Activated CD4-positive, alpha-beta T cell treated with anti-CD3 and anti-CD28 coated beads for 4 hours (primary cell): ENCODE measurements around the gene TAGAP.
A peak's percentile ranks its signal among the peaks of the same experiment; 100 is the strongest.

Experiments
- DNase-seq, 2 donors: peaks; one replicate each; pipeline ENCODE4 v3.0.0-alpha.2; 2020

TAGAP gene

DNA sequence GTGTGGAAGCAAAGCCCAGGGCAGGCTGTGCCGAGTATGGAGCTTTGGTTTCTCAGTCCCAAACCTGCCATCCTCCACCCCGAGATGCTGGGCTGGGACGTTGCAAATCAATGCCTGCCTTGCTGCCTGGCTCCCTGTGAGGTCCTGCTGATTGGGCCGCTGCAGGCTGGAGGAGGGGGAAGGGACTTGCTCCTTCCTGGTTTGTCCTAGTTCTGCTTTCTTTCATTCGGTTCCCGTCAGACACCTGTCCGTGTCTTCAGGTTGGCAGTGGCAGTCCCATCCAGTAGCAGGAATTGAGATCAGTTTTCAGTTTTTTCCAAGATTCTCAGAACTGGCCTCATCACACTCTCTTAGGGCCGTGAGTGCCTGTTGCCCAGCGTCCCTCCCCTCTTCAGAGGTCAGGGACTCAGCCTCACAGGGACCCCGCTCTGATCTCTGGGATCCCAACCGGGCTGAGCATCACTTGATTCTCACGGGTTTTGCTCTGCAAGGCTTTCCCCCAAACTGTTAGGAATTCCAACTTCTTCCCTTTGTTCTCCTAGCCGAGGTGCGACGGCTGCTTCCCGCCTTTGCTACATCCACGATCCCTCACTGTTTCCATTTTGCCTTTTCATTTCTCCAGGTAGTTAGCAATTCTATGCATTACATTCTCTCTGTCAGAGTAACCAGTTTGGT is 24.2 kb upstream of the TAGAP start:
- DNase-seq = no peak

- no peak for DNase-seq
Observed at GRCh38 chr6:159067334-159067733, 22.5 kb upstream of the TAGAP start.

DNA sequence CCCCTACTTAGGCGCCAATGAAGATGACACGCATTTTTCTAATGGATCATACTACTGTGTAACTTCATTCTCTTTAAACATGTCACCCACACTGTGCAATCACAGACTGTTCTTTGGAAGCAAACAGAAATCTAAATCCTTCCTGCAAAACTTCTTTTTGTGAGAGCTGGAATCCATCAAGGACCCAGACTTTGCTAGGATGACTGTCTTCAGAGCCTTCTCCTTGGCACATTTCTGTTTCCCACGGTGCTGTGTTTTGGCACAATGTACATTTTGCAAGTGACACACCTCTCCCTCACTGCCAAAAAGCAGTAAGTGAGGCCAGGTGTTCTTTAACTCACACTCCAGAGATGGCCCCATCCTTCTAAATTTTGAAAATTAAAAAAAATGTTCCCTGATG is 21.7 kb upstream of the TAGAP start:
- no peak for DNase-seq

GRCh38 chr6:159065759-159066329 is 21.1 kb upstream of the TAGAP start:
- no peak for DNase-seq

GRCh38 chr6:159065091-159065490 is 20.3 kb upstream of the TAGAP start:
- no peak for DNase-seq

DNA sequence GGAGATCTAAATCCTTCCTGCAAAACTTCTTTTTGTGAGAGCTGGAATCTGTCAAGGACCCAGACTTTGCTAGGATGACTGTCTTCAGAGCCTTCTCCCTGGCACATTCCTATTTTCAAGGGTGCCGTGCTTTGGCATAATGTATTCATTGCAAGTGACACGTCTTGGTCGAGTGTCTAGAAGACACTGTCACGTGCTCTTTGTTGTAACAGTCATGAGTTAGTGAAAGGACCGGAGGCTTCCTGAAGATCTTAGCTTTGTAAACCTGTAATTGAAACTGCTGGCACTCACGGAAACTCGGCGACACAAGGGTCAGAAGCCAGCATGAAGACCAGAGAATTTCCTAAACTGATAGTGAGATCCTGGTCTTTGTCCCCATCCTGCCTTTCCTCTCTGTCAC is 19.7 kb upstream of the TAGAP start:
- DNase-seq = no peak

DNA sequence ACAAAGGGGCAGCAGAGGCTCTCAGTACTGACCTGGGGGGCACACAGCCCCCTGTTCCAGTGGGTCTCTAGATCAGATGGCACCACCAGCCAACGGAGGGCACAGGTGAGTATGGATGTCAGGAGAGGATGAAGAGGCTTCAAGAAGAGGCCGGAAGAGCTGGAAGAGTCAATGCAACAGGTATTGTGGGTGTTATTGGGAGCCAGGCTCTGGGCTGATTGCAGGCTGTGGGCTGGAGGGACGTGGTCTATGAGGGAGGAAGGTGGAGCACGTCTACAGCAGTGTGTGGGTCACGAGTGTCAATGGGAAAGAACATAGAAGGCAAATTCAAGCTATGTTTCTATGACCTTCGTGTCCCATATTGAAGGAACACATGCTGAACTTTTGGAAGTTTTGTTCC is 18.8 kb upstream of the TAGAP start:
- no peak for DNase-seq

- no peak for DNase-seq
Observed at GRCh38 chr6:159062976-159063375, 18.2 kb upstream of the TAGAP start.

DNA sequence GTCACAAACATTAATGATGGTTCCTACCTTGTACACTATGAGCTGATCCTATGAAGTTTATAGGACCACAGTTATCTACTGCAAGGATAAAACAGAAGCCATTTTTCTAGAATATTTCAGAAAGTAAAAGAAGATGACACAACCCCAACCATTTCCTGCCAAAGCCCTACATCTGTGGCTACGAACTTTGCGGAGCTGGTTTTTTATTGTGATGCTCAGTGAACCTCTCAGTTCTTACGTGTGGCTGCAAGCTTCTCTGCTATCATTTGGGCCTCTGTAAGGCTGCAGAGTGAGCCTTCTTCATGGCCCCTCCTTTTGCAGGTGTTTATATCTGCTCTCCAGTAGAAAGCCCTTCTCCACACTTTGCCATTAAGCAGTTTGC is 17.8 kb upstream of the TAGAP start:
- peak; percentile 46 to 59 for DNase-seq

DNA sequence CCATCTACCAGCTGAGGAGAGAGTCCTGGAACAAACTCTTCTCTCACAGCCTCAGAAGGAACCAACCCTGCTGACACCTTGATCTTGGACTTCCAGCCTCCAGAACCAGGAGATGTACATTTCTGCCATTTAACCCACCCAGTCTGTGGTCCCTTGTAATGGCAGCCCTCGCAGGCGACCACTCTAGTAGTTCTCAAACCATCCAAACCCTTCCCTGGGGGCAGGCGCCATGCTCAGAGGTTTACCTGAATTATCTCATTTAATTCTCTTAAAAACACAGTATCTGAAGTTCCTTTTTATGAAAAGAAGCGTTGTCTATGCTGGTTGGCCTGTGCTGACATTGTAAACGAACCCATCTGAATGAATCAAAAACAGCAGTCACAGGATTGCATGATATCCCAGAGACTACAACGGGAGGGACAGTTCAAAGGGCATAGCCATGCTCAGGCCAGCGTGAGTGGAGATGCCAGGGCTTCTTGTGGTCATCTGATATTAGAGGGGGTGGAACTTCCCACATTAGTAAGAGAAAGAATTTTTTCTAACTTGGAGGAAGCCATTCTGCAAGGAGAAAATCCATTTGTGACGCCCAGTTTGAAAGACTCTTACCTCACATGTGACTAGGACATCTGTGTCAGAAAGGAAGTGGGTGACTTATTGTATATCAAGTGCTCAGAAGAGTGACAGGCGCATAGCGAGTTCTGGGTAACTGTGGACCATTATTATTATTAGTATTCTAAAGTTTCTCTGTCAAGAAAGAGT is 17.2 kb upstream of the TAGAP start:
- DNase-seq = peak; percentile 26 to 46

DNA sequence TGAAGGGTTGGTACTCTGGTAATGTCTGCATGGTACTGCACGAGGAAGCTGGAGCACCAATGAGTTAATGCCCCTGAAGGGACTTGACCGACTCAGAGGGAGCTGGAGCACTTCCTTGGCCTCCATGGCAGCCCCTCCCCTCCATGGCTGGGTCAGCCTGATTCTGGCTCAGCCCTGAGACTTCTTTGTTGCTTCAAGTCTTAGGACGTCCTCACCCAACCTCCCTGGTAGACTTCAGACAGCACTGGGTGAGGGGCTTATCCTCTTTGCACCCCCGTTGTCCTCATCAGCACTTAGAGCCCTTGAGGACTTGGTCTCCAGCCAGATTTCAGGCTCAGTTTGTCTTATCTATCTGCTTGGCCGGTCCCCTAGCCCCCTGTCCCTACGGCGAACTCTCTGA is 16.4 kb upstream of the TAGAP start:
- DNase-seq = no peak

DNA sequence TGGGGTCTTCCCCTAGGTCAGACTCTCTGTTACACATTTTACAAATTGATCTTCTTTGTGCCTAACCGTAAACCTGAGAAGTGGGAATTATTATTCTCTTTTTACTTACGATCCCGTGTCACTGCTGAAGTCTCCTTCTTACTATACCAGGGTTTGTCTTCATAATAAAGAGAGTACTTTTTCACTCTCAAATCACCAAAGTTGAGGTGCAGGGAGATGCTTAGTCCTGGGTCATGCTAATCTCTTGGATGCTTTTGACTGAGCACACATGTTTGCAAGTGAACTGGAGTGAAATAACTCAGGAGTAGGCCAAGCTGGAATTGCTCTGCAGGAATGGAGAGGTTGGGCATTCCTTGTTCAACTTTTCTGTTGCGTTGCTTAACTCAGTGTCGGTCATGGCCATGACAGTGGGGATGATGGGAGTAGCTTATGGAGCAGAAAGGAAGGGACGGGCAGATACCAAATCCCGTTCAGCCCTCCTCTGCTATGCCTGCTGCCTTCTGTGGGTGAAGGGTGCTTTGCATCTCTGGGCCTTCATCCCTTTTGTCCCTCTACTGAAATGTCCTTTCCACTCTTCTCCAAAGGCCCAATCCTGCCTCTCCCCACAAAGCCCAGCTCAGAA is 15.2 kb upstream of the TAGAP start:
- DNase-seq = no peak

- no peak for DNase-seq
Observed at GRCh38 chr6:159059141-159059540, 14.3 kb upstream of the TAGAP start.

- DNase-seq = no peak
Observed at GRCh38 chr6:159056899-159057298, 12.1 kb upstream of the TAGAP start.

- no peak for DNase-seq
Observed at GRCh38 chr6:159056432-159056831, 11.6 kb upstream of the TAGAP start.

- DNase-seq = no peak
Observed at GRCh38 chr6:159056003-159056402, 11.2 kb upstream of the TAGAP start.

DNA sequence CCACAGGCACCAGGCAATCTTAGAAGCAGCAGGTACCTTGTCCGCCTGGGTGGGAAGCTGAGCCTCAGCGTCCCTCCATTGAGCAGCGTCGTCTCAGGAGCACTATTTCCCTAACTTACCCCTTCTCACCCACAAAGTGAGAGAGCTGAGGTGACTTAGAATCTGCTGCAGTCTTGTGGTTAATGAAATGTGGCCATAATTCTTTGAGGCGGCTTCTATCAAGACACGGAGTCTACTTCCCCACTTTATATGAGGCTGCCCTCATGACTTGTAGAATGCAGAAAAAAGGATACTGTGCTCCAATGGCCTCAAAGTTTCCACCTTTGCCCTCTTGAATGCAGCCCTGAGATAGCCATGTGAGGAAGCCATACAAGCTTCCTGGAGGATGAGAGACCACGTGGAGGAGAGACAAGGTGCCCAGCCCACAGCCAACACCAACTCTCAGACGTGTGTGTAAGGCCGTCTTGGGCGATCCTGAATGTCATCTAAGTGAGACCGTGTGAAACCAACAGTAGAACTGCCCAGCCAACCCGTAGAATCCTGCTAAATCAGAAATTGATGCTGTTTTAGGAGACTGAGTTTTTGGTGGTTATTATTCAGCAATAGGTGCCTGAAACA is 9.1 kb upstream of the TAGAP start:
- no peak for DNase-seq

DNA sequence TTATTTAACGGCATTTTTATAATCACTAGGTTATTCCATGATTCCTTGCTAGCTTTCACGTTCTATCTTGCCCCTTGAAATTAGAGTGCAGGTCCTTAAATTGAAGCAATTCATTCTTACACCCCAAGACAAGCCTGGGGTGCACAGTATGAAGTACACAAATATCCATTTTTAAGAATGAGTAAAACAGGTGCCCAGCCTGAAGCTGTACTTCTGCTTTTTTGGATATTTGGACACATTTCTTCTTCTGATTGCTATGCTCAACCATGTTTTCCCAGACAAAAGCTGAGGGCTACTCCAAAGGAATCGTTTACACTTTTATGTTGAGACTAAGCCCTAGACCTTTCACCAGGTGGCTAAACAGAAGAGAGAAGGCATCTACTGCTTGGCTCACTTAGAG is 7.9 kb upstream of the TAGAP start:
- no peak for DNase-seq

DNA sequence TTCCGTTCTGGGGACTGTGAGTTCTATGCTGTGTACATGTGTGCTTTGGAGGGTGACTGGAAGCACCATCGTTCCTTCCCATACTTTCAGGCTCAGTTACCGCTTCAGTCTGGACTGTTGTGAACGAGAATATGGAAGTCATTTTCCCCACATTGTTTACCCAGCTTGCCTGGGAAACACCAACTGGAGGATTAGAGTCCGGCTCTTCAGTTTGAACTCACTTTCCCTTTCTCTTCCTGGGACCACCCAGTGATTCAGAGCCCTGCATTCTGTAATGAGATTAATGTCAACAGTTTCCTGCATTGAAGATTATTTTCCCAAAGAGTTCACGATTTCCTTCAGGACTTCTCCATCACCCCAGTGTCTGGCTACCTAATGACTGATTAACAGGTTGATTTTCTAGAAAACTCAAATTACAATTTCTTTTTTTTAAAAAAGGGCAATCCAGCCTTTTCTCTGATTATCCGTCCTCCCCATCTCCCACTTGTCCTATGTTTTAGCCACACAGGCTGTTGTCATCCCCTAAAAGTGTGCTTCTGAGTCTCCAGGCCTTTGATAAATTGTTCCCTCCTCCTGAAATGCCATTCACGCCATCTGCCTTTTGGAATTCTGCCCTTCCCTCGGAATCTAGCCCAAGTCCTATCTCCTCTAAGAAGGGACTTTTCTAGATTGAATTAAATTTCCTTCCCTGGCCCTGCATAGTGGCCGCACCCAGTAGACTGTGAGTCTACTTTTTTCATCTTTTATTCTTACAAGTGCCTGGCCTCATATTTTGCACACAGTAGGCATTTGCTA is 3.3 kb upstream of the TAGAP start:
- no peak for DNase-seq

DNA sequence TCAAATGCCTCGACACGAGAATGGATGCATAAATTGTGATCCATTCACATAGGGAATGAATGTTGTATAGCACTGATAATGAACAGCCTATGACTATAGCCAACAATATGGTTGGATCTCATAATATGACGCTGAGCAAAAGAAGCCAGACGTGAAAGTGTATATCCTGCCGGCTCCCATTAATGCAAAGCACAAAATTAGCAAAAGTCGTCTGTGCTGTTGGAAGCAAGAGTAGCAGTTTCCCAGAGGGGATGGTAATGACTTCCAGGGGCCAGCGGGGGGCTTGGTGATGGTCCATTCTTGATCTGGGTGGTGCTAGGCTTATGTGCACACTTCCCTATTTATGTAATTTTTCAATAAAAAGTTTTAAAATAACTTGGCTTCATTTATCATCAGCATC is 1.0 kb upstream of the TAGAP start:
- no peak for DNase-seq

DNA sequence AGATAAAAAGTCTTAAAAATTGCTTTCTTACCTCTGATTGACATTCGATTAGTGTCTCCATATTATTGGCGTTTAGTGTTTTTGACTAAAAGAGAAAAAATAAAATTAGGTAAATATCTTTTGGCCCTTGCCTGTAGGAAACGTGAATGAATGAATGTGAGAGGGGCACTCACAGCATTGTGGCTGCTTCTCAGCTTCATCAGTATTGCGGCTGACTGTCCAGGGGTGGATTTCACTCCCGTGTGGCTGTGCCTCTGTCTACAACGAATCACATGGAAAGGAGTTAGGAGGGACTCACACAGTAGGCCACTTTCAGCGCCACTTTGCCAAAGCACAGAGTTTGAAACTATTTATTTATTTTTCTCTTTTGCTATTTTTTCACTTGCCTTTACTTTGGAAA is 844 bp downstream of the TAGAP start:
- no peak for DNase-seq

DNA sequence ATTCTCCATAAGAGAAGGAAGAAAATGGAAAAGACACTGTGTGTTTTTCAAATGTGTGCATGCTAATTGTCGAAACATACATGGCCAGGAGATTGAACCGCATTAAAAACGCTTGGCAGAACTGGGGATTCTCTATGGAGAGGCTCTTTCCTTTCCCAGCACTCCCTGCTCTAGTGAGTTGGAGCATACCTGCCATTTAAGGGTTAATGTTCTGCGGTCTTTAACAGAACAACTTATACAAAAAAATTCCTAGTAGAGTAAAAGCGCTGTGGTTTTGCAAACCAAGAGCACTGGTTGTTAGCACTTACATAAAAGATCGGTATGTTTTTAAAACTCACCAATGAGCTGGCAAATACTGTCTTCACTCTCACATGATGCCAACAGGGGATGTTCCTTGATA is 1.5 kb downstream of the TAGAP start:
- no peak for DNase-seq

DNA sequence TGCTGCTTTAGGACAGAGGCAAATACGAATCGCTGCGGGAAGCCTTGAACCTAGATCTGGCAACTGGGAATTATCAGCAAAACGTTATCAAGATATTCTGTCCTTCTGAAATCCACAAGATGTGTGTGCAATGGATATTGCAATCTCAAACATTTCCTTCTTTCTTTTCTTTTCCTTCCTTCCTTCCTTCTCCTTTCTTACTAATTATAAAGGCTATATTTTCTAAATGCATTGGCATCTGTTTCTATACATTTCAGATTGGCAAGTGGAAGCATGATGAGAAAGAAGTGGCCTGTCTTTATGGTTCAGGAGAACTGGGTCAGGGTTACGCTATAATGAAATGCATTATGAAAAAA is 2.0 kb downstream of the TAGAP start:
- DNase-seq = no peak
